NCI-H446 treated with DMSO at 0.1 percent for 48 hours (cell line): ENCODE measurements around the gene PTCD1.

Experiments
- DNase-seq: peaks from one replicate; lab custom pipeline; 2025; lab: John Stamatoyannopoulos, UW

The PTCD1 gene, protein sequence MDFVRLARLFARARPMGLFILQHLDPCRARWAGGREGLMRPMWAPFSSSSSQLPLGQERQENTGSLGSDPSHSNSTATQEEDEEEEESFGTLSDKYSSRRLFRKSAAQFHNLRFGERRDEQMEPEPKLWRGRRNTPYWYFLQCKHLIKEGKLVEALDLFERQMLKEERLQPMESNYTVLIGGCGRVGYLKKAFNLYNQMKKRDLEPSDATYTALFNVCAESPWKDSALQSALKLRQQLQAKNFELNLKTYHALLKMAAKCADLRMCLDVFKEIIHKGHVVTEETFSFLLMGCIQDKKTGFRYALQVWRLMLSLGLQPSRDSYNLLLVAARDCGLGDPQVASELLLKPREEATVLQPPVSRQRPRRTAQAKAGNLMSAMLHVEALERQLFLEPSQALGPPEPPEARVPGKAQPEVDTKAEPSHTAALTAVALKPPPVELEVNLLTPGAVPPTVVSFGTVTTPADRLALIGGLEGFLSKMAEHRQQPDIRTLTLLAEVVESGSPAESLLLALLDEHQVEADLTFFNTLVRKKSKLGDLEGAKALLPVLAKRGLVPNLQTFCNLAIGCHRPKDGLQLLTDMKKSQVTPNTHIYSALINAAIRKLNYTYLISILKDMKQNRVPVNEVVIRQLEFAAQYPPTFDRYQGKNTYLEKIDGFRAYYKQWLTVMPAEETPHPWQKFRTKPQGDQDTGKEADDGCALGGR

DNA sequence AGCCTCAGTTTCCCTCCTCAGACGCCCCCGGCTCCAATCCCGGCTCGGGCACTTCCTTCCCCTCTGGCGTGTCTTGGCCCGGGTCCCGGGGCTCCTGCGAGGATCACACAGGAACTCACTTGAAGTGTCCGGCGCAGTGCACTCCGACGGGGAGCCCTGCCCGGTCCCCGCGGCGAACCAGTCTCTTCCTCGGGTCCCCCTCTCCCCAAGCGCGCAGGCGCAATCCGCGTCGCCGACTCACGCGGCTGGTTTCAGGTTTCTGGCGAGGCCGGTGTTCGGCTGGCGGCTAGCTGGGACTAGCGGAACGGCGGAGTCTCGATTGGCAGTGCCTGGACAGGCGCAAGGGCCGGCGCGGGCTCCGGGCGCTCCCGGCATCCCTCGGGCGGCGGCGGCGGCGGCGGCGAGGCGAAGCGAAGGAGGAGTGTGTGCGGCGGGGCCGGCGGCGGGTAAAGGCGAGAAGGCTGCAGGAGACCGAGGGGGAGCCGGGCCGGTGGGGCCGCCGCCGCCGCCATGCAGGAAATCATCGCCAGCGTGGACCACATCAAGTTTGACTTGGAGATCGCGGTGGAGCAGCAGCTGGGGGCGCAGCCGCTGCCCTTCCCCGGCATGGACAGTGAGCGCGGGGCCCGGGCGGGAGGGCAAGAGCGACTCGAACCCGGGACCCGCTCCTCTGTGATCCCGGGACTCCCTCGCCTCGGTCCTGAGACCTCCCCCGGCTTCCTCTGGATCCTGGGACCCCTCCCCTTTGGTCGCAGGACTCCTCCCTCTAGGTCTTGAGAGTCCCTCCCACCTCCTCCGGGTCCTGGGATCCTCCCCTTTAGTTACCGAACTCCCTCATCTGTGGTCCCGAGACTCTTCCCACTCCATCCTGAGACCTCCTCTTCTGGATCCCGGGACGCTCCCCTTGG is at the start of gene PTCD1, which contains the start of gene CPSF4:
Gene PTCD1, minus strand, starts transcription at position 226 of the 908 bp plus-strand sequence. CDS start 3,556 bp downstream, outside the sequence.
Gene CPSF4, plus strand, starts transcription at position 371 of the 908 bp plus-strand sequence. Its CDS starts 140 bp downstream, at position 511.
- peak; percentile 78 for DNase-seq

DNA sequence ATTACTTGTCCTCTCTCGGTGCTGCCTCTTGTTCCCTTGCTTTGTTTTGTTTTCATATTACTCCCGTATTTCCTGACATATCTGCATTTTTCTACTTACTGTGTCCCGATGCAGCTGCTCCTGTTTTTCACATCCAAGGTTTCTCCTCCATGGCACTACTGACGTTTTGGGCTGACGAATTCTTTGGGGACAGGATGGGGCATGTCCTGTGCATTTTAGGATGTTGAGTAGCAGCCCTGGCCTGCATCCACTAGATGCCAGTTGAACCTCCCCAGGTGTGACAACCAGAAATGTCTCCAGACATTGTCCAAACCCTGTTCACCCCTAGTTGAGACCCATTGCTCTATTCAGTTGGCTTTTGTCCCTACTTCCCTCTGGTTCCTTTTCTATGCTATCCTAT is 46.5 kb upstream of the PTCD1 start:
- no peak for DNase-seq

DNA sequence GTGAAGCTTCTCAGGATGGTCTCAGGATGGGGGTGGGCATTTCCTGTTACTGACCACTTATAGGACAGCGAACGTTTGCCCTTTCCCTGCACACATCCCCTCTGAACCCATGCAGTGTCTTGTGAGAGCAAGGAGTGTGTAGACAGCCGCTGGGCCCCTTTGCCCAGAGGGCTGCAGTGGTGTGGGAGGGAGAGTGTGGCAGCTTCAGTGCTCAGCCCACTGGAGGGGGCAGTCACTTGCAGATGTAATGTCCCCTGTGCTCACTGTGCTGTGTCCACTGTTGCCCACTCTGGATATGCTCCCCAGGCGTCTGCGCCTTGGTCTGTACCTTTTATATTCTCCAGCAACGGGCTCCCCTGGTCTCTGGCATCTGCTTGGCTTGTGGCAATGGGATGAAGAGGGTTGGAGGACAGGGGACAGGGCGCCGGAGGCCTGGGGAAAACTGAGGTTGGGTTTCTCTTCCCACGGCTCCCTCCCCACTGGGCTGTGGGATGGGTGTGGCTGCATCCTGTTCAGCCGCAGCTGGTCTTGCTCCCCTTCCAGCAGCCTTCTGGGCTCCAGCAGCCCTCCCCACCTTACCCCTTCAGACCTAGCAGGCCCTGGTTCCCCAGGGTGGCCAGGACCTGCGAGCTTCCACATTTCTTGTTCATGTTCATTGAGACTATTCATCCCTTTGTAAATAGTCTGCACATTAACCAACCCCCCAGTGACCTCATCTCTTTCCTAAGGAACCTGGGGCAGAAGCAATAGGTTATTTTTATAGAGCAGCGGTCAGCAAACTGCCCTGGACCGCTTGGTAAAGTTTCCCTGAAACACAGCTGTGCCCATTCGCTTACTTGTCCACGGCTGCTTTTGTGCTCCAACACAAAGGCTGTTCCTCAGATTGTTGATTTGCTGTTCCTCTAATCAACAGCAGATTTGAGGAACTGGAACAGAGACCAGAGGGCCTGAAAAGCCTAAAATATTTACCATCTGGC is 40.2 kb upstream of the PTCD1 start:
- DNase-seq = no peak

DNA sequence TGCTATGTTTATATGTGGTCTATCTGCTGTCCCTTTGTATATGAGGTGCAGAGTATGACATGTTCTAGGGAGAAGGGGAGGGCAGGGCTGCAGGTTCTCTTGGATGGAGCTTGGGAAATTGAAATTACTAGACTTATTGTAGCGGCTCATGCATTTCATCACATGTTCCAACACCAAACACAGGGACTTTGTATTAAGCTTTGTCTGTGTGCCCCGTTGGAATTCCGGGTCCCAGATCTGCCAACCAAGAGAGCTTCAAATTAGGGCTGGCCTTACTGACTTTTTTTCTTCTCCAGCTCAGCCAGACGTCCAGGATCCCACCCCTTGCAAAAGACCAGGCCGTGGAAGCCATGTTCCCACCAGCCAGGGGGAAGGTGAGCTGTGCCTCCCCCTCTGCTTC is 37.5 kb upstream of the PTCD1 start:
- DNase-seq = no peak

DNA sequence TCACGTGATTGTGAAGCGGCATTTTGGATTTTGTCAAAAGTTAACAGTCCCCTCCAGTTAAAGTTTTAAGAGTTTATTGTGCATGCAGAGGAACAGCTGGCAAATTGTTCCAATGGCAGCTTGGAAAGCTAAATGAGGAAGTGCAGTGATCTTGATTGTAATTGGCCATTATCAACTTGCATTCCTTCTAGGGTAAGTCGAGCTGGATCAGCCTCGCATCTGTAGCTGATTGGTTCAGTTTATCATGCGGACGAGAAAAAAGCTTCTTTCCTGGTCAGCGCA is 34.7 kb upstream of the PTCD1 start:
- DNase-seq = peak; percentile 15

DNA sequence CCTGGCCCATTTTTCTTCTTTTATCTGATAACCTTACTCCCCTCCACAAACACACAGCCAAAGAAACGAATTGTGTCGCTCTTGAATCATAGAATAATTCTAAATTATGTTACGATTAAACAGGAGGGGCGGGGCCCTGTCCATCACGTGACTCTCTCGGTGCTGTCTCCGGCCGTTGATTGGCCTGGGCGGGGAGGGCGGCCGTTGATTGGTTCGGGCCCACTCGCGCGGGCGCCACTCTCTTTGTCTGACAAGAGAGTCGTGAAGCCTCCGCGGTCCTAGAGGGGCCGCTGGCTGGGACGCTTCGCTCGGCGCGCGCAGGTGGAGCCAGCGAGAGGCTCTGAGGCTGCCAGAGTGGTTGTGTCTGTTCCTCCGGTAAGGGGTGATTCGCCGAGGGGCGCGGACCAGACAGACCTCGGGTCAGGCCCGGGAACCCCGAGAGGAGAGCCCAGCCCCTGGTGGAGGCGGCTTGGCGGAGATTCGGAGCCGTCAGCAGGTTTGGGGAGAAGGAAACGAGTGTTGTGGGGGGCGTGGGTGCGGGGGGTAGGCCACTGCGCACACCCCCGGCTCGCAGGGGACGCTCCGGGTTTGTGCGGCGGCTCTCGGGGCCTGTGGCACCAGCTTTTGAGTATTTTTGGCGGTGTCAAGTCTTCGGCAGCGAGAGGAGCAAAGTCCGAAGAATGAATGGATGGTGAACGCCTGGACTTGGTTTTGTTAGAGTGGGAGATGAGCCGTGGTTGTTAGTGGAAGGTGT is 34.1 kb upstream of the PTCD1 start, which contains the start of gene ZNF789:
Gene ZNF789, plus strand, starts transcription at position 330 of the 754 bp plus-strand sequence. CDS start 3,567 bp downstream, outside the sequence.
- DNase-seq = peak; percentile 87

DNA sequence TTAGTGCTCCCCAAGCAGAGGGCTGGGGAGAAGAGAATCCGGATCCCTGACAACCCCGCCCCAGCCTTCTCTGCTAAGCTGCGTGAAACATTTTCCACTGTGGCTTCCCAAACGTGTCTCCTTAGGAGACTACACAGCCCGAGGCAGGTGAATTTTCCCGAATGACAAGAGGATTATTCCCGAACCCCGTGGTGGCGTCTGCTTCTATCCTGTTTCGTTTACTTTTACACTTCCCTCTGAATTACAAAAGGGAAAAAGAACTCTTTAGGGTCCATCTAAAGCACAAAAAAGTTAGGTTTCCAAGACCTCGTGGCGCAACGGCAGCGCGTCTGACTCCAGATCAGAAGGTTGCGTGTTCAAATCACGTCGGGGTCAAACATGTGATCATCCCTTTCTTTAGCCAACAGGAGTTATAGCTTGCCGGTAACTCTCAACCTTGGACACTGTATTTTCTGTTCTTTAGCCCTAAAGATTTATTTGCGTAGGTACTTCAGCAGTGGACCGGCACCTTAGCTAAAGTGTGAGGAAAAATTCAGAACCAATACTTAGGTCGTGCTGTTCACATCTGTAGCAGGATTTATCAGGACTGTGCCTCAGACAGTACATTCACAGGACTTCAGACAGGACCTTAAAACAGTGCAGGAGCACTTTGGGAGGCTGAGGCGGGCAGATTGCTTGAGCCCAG is 30.9 kb upstream of the PTCD1 start:
- DNase-seq = no peak

DNA sequence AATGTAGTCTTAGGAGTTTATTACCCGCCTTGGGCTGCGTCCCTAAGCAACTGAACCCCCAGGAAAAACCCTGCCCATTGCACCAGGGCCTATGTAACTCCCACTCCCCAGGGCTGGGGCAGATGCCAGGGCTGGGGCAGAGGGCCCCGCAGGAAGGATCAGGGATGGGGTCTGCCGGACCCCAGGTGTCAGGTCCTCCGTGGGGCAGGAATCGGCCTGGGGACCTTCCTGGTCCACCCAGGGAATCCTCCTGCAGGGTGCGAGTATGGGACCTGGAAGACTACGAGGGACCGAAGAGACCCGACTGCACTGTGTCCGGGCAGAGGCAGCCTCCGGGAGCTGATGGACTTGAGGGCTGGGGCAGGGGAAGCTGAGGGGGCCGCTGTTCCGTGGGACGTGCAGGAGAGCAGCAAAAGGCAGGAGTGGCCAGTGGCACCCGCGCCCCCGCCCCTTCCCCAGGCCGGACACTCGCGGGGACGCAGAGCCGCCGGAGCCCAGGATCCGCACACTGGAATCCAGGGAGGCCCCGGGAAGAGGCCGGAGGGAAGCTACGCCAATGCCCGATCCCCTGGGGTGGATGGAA is 29.8 kb upstream of the PTCD1 start:
- DNase-seq = no peak

DNA sequence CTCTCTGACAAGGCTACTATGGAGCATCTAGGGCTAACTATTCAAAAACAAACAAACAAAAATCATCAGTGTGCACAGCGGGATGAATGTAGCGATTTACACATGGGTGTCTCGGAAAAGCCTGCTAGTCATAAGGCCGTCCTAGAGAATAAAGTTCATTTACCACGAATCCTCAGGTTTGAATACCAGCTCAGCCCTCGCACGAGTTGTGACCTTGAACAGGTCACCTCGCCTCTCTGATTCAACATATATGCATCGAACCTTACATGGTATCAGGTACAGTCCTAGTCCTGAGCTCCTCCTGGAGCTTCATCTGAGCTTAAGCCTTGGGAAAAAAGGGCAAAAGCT is 26.8 kb upstream of the PTCD1 start:
- DNase-seq = no peak

DNA sequence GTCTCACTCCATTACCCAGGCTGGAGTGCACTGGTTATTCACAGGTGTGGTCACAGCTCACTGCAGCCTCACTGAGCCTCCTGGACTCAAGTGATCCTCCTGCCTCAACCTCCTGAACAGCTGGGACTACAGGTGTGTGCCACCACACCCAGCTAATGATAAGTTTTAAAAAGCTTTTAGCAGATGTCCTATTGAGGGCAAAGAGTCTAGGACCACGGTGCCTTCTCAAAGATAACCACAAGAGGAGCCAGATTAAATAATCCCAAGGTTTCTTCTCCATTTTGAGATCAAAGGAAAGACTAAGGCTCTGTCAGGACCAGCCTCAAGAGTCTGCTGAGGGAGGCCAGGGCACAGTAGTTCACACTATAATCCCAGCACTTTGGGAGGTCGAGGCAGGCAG is 22.6 kb upstream of the PTCD1 start:
- no peak for DNase-seq

DNA sequence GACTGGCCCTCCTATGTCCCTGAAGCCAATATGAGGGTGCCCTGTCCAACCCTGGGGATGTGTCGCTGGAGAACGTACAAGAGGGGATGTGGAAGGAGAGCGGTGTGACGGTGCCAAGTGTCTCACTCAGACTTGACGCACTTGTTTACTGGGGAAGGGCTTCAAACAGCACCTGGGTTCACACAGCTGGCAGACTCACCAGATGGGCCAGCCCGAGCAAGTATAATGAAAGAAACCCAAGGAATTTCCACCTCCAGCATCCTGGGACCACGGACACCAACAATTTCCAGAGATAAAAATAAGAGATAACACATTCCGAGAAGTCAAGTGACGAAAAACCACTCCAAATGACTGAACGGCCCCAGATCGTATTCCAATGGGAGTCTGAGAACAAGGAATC is 22.1 kb upstream of the PTCD1 start:
- DNase-seq = no peak

DNA sequence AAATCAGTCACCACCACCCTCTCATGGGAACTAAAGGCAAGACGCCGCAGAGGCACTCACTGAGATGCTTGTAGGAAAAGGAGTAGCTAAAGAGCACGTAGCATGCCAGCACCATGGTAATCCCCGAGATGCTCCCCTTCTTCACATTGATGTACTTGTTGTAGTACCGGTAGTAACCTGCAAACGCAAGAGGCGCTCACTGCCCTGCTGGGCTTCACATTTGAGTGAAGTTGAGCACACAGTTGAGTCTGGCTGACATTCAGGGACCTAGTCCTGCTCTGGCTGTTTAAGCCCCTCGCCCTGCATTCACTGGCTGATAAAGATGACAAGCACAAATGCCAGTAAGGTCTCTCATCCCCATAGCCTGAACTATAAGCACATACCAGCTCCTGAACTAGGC is 20.5 kb upstream of the PTCD1 start:
- no peak for DNase-seq

DNA sequence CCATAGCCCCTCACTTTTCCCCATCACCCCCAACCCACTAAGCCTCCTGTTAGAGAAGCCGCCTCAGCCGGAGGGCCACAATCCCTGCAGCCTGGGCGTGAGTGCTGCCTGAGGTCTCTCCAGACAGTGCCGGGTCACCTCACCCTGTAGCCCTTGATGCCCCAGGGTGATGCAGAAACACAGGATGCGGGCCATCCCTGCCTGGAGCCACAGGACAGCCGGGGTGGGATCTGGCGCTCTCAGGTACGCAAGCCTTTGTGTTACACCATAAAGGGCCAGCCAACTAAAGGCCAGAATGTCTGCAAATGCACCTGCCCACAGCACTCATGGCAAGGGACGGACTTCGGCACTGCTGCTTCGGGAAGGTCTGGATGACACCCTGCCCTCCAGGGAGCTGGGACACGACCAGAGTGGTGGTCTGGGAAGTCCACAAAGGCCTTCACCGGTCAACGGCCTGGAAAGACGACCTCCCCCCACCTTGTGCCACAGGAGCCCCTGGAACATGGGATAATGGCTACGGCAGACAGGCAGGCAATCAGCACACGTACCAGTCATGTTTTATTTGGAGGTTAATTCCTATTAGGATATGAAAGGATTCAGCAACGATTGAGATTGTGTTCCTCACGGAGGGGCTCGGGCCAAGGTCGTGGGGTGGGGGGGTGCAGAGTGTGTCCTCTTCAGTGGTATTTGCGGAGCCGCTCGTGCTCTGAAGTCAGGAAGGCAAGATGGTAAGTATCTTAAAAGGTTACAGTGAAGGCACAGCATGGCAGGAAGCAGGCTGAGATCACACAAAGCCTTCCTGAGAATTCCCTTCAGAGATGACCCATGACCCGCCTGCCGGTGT is 19.3 kb upstream of the PTCD1 start:
- DNase-seq = no peak

DNA sequence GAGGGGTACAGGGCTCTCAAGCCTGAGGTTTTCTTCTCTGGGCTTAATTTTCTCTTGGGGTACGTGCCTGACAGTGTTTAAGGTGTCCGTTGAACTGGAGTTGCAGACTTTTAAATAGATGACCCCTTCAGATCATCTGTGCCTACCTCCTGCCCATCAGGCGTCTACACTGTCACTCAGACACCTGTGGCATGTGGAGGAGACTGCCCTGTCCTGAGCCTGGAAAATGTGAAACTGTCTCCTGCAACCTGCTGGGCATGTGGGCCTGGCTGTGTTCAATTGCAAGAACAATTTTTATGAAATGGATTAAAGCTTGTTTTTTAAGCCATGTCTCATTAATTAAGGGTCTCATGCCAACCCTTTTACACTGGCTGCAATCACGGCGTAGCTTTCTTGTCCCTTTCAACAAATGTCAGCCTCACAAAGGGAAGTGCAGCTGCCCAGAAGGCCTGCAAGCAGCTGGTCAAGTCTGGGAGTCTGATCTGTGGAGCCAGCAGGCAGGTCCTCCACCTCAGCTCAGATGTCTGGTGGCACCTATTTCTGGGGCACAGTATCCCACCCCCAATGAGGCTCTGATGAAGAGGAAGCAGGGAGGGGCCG is 18.6 kb upstream of the PTCD1 start:
- DNase-seq = no peak

DNA sequence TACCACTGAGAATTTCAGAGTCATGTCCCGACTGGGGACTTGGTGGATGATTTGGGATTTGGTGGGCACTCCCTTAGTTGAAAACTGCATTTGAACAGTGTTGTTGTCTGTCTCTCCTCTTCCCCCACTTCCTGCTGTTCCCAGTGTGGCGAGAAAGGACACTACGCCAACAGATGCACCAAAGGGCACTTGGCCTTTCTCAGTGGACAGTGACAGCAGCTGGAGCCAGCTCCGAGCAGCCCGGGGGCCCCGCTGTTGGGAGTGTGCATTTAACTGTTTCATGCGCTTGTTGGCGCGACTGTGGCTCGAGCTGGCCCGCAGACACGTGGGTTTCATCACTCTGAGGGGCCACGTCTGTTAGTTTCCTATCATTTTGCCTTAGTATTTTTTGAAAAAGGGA is 17.7 kb upstream of the PTCD1 start:
- no peak for DNase-seq

DNA sequence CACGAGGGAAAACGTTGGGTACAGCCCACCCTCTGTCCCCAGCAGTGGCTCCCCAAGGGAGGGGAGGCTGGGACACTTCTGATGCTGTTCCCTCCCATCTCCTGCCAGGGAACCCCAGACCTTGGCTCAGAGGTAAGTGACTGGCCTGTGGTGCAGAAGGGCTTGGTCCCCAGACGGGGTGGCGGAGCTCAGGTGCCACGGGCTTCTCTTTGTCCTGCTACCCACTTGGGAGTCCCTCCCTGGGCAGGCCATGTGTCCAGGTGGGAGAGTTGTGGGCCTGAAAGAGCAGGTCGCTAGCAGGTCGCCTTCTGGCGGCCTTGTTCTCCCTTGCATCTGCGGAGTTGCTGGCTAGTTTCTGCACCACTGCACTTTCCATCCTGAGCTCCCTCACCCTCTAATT is 17.3 kb upstream of the PTCD1 start:
- DNase-seq = no peak

DNA sequence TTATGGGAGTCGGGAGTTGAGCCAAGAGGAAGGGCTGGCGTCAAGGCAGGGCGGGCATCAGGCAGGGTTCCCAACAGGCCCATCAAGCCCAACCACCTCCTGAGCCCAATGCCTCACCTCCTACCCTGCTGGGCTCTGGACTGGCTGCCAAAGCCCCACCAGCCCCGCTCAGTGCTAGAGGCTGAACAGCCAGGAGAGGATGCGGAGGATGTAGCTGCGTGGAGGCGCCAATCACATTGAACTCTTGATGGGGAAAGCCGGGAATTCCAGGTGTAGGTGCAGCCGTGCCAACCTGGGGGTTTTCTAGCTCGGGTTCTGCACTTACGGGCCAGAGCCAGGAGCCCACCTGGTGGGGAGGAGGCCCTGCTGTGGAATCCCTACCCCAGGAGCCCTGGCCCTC is 14.5 kb upstream of the PTCD1 start:
- DNase-seq = no peak

DNA sequence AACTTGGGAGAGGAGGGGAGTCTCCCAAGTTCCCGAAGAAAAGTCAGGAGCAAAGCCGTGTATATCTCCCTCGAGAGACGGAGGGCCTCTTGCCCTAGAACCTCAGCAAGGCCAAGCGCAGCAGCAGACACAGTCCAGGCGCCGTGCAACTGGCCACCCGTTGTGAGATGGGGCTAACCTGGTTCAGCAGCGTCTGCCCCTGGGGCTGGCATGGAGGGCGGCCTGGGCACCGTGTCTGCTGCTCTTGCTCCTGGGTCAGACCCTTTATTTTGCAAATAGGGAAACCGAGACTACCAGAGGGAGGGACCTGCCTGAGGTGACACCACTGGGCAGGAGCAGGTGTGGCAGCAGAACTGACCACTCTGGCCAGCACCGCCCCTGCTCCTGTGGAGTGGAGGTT is 13.9 kb upstream of the PTCD1 start:
- no peak for DNase-seq
